Activated CD8-positive, alpha-beta T cell treated with anti-CD3 and anti-CD28 coated beads for 36 hours (primary cell): ENCODE results near the gene RELB. TPM values are rescaled to one million over a fixed set of nuclear protein-coding genes. Genes with fewer than 3 reads are reported as not detected.

Source experiments
- ATAC-seq: fragments of 200-7000 bp; cut with Tn5 transposase; one replicate; pipeline ENCODE4 v1.10.0; 2021; ENCODE audit warnings: mild to moderate bottlenecking, moderate library complexity
- CTCF ChIA-PET: fragments of 350-600 bp; sonication (Branson Sonifier 250); formaldehyde crosslinking; loops from one replicate; lab custom pipeline; 2021; ENCODE audit warnings: antibody characterized with exemption; lab: Charles Lee
- POLR2A ChIA-PET: fragments of 350-600 bp; sonication (Branson Sonifier 250); formaldehyde crosslinking; loops from one replicate; lab custom pipeline; 2021; ENCODE audit warnings: antibody characterized with exemption; lab: Charles Lee
- DNase-seq: peaks from one replicate; pipeline ENCODE4 v3.0.0-alpha.2; 2020
- H3K27ac Mint-ChIP-seq: one replicate; pipeline ENCODE4 v1.8.0; 2021; ENCODE audit warnings: mild to moderate bottlenecking, mixed read lengths
- H3K27me3 Mint-ChIP-seq: one replicate; pipeline ENCODE4 v1.8.0; 2021; ENCODE audit warnings: mixed read lengths
- H3K36me3 Mint-ChIP-seq: one replicate; pipeline ENCODE4 v1.8.0; 2021; ENCODE audit warnings: low read depth, mixed read lengths
- H3K4me1 Mint-ChIP-seq: one replicate; pipeline ENCODE4 v1.8.0; 2021; ENCODE audit warnings: low read depth, mixed read lengths
- H3K4me3 Mint-ChIP-seq: one replicate; pipeline ENCODE4 v1.8.0; 2021; ENCODE audit warnings: mild to moderate bottlenecking, moderate library complexity, mixed read lengths
- H3K9me3 Mint-ChIP-seq: one replicate; pipeline ENCODE4 v1.8.0; 2021; ENCODE audit warnings: mixed read lengths
- CTCF ChIP-seq: fragments of 200-600 bp; IDR thresholded peaks from one replicate; pipeline ENCODE4 v1.8.0; 2022; ENCODE audit warnings: antibody characterized with exemption, mild to moderate bottlenecking
- intact Hi-C: fragments of 100-400 bp; cut with micrococcal nuclease; formaldehyde crosslinking; loops from one replicate; pipeline ENCODE4 v1.10.0; 2022
- total RNA-seq, 2 experiments: library from RNA; stranded (reverse); gene quantifications; one replicate each; pipeline ENCODE4 v1.2.3, GENCODE V29; 2021

Gene RELB
- total RNA-seq, 2 experiments from 2014 or later, result 37.6 to 37.9 TPM

- TF ChIP-seq CTCF, result no peak
- DNase-seq (no peak), ATAC-seq (no peak)
- ChIA-PET CTCF (no interaction called here), POLR2A (no interaction called here)
- Mint-ChIP-seq H3K36me3 (peaks cover 22% of the 10 kb centered on the region), H3K4me3 (no peak overlapping the region), H3K4me1 (peaks cover 4% of the 10 kb centered on the region), H3K27me3 (no peaks in the 10 kb centered on the region), H3K27ac (no peak overlapping the region), H3K9me3 (no peaks in the 10 kb centered on the region)
- intact Hi-C loops, result no loop called here
These were observed 69.0 kb downstream of the RELB start for GRCh38 chr19:45070214-45070613.

- Mint-ChIP-seq H3K27me3 (no peaks in the 10 kb centered on the region), H3K4me3 (no peak overlapping the region), H3K9me3 (no peaks in the 10 kb centered on the region), H3K36me3 (peaks cover 18% of the 10 kb centered on the region), H3K27ac (no peak overlapping the region), H3K4me1 (peaks cover 4% of the 10 kb centered on the region)
- ChIA-PET POLR2A (interaction anchor here (0.8 kb wide), 1 partner anchor 32 kb away, joined by 3 read pairs; the partner anchor contains the start of gene CLASRP), CTCF (interaction anchor here (1.6 kb wide), 1 partner anchor 11 kb away, joined by 7 read pairs; no protein-coding TSS in a partner anchor)
- intact Hi-C loops, result no loop called here
- no peak for ATAC-seq
- no peak for TF ChIP-seq CTCF
- DNase-seq, result no peak
These were observed 69.7 kb downstream of the RELB start for GRCh38 chr19:45070861-45071544.

DNA sequence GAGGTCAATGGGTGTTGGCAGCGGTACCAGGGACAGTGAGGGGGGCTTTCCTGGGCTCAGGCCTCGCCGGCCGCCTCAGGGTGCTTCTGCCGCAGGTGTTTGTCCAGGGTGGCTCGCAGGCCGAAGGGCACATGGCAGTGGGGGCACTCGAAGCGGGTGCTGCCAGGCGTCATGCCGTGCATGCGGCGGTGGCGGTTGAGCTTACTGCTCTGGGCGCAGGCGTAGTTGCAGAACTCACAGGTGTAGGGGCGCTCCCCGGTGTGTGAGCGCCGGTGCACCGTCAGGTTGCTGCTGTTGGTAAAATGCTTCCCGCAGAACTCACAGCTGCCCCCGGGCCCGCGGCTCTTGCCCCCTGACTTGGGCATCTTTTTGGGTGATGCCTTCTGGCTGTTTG, 70.3 kb downstream of the RELB start:
- H3K9me3 Mint-ChIP-seq, result no peaks in the 10 kb centered on the region
- peaks cover 18% of the 10 kb centered on the region for H3K36me3 Mint-ChIP-seq
- no peak overlapping the region for H3K4me3 Mint-ChIP-seq
- DNase-seq, result no peak
- TF ChIP-seq CTCF, result no peak
- no peaks in the 10 kb centered on the region for H3K27me3 Mint-ChIP-seq
- intact Hi-C loops, result no loop called here
- POLR2A ChIA-PET, result interaction anchor here (0.8 kb wide), 1 partner anchor 32 kb away, joined by 3 read pairs; the partner anchor contains the start of gene CLASRP
- peaks cover 5% of the 10 kb centered on the region for H3K4me1 Mint-ChIP-seq
- CTCF ChIA-PET, result interaction anchor here (1.6 kb wide), 1 partner anchor 12 kb away, joined by 7 read pairs; no protein-coding TSS in a partner anchor
- no peak overlapping the region for H3K27ac Mint-ChIP-seq
- no peak for ATAC-seq

GRCh38 chr19:45071969-45072790, 70.9 kb downstream of the RELB start:
- peaks cover 12% of the 10 kb centered on the region for H3K4me1 Mint-ChIP-seq
- DNase-seq (no peak), ATAC-seq (no peak)
- CTCF ChIA-PET, result interaction anchor here (1.6 kb wide), 1 partner anchor 12 kb away, joined by 7 read pairs; no protein-coding TSS in a partner anchor
- intact Hi-C loops, result no loop called here
- H3K27me3 Mint-ChIP-seq, result no peaks in the 10 kb centered on the region
- POLR2A ChIA-PET, result interaction anchor here (0.8 to 1.5 kb wide), 3 partner anchors 15 to 33 kb away, joined by 3 to 4 read pairs (median 4); no protein-coding TSS in a partner anchor
- H3K36me3 Mint-ChIP-seq, result peaks cover 18% of the 10 kb centered on the region
- no peak overlapping the region for H3K27ac Mint-ChIP-seq
- H3K9me3 Mint-ChIP-seq, result no peaks in the 10 kb centered on the region
- H3K4me3 Mint-ChIP-seq, result no peak overlapping the region
- TF ChIP-seq CTCF, result no peak
